Epithelial cell of prostate (primary cell): Measurements from ENCODE around the gene NOXRED1.
"Not testable (repeated sequence)": the region's sequence is repeated elsewhere in the genome, so short reads cannot be mapped to it uniquely, and the experiment has no call there.

Experiments
- DNase-seq: peaks from one replicate; pipeline ENCODE4 v3.0.0-alpha.2; 2011; ENCODE audit warnings: low read depth, low spot score
- H3K27ac ChIP-seq: fragments of 450-650 bp; 2 replicates; pipeline ENCODE4 v1.5.1; 2017; ENCODE audit warnings: mild to moderate bottlenecking

The NOXRED1 gene

GRCh38 chr14:77415403-77416030, 7.8 kb downstream of the NOXRED1 start:
- not testable (repeated sequence) for H3K27ac ChIP-seq, DNase-seq

- no peak for DNase-seq
These were observed 14.2 kb downstream of the NOXRED1 start for GRCh38 chr14:77409131-77409533.

GRCh38 chr14:77407158-77407557, 16.2 kb downstream of the NOXRED1 start:
- H3K27ac ChIP-seq = no peak overlapping the region
- DNase-seq = no peak

More at GRCh38 chr14:77409131-77409533, 14.2 kb downstream of the NOXRED1 start:
- no peak overlapping the region for H3K27ac ChIP-seq

DNA sequence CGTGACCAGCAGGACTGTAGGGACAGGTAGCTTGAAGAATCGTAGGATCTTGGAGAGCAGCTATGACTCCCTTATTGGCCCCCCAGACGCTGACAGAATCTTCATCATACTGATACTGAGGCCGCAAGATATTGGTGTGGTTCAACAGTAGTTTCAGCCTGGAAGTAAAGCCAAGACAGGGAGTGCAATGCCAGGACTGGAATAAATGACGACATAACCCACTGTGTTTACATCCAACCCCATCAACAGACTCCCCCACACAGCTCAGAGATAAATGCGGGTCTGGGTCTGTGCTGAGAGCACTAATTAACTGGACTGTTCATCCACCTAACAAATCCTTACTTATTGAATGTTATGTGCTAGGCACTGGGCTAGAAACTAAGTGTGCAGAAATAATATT, 16.6 kb downstream of the NOXRED1 start:
- no peak for DNase-seq
- no peak overlapping the region for H3K27ac ChIP-seq

DNA sequence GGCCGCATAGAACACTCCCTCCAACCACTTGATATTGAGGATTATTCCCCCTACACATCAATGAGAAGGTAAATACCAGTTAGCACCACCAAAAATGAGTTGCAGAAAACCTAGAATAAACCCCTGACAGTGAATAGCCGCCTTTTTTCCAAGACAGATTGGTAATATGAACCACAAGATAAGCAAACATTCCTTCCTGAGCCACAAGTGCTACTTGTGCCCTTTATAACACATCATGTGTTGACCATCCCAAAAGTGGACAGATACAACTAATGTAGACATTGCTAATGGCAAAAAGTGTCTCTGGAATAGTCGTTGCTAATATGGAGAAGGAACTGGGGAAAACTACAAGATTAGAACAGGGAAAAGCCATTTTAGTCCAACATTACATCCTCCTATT, 17.2 kb downstream of the NOXRED1 start:
- no peak overlapping the region for H3K27ac ChIP-seq
- no peak for DNase-seq

GRCh38 chr14:77403768-77404167, 19.6 kb downstream of the NOXRED1 start:
- no peak overlapping the region for H3K27ac ChIP-seq
- DNase-seq = no peak

- DNase-seq = no peak
- H3K27ac ChIP-seq = no peak overlapping the region
These were observed 23.1 kb downstream of the NOXRED1 start for GRCh38 chr14:77400216-77400615.

GRCh38 chr14:77390188-77390587, 33.1 kb downstream of the NOXRED1 start:
- no peak overlapping the region for H3K27ac ChIP-seq

GRCh38 chr14:77378701-77379100, 44.6 kb downstream of the NOXRED1 start:
- DNase-seq = no peak
- no peak overlapping the region for H3K27ac ChIP-seq

More at GRCh38 chr14:77390188-77390587, 33.1 kb downstream of the NOXRED1 start:
- no peak for DNase-seq

DNA sequence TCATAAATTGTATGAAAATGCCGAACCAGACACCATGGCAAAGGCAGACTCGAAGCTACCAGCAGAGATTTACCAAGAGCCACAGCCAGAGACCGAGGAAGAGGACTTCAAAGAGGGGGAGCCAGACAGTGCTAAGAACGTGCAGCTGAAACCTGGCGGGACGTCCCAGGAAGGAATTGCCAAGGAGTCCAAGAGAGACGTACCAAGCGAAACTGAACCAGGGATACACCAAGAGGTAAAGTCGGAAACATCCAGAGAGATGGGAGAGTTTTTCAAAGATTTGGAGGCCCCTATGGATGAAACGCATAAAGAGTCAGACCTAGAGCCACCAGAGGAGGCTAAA, 45.9 kb downstream of the NOXRED1 start:
- no peak for DNase-seq
- H3K27ac ChIP-seq = peak overlapping the region; percentile 69

- DNase-seq = peak; percentile 26
- peak within 1 kb of the TSS; percentile 69 for H3K27ac ChIP-seq
These were observed 46.4 kb downstream of the NOXRED1 start, which contains the start of the genes SAMD15 and TMED8 for GRCh38 chr14:77376771-77377501. TSS of gene SAMD15 (plus strand) at chr14:77377379. CDS start at chr14:77377419, 40 bp downstream. TSS of gene TMED8 (minus strand) at chr14:77377094. CDS start at chr14:77377053, 41 bp downstream.

DNA sequence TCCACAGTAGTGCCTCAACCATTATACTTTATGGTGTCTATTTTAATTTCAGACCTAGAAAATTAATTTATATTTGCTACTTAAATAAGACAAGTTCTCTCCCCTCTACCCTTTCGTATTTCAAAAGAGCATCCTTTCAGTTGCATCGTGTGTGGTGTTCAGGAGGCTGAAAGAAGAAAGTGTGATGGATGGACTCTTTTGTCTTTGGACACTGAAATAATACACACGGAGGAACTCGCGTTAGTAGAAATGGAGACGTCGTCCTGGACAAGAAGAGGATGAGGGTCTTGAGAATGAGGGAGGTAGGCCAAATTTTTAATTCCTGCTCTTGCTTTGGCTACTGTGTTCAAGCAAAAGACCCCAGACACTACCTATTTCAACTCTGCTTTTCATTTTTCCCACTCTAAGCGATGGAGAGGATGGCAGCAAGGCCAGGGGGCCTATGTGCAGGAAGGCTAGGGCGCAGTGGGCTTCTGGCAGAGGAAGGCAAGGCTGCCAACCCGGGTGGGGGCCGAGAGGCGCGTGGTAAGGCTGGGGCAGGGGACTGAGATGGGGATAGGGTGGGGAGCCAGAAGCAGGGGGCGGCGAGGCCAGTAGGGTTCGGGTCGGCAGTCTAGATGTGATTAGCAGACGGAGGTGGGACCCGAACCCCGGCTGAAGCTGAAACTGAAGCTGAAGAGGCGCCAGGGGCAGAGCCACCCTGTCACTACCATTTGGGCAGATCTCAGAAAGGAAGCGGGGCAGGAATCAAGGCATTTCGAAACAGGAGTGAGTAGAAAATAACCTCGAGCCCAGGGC, 47.2 kb downstream of the NOXRED1 start:
- peak overlapping the region; percentile 69 for H3K27ac ChIP-seq
- no peak for DNase-seq

DNA sequence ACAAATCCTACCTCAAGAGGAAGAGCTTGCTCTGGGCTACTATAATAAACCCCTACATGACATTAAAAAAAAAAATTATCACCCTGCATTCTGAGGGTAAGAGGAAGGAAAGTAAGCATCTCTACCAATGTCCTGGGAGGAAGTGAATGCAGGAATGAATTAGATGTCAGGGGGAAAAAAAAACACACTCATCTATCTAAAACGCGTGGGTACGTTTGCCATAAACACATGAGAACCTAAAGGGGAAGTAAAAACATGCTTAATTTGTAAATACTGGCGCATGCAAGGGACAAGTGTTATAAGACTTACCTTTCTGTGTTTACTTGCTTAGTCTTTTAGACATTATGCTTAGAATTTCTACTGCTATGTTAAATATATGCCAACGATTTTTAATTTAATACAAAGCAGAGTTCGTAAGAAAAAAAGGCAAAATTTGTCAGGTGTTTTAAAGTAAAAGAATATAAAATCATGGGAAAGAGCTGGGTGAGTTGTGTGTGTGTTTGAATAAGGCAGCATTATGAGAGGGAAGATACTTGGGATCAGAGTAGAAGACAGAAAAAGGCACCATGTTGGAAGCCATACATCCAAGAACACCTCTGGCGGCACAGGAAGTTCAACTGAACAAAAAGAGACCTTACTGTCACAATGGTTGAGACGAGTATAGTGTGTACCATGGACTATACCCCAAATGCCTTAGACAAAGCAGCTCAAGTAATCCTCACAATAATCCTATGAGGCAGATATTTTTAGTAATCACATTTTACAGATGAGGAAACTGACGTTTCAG, 48.0 kb downstream of the NOXRED1 start:
- H3K27ac ChIP-seq = no peak overlapping the region
- no peak for DNase-seq

DNA sequence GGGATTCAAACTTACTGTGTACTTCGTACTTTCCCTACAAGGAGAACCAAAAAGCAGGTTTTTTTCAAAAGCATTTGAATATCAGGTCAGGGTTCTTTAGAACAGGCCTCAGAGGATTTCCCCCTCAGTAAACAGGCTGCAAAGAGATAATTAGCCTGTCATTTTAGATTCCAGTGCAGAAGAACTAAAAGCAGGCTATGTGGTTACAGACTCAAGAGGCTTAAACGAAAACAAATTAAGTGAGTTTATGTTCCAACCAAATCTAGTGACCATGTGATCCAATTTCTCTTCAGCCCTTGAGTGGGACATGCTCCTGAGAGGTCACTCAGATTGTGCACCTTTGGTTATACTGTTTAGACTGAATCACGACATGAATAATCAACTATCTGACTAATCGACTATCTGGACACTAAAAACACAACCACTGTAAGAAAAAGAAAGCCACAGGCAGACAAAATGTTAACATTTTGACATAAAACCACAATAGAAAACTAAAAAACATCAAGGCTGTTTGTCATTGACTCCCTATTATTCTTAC, 51.0 kb downstream of the NOXRED1 start:
- no peak overlapping the region for H3K27ac ChIP-seq
- no peak for DNase-seq

GRCh38 chr14:77369285-77369684, 54.0 kb downstream of the NOXRED1 start:
- no peak overlapping the region for H3K27ac ChIP-seq
- no peak for DNase-seq

GRCh38 chr14:77364146-77364545, 59.2 kb downstream of the NOXRED1 start:
- DNase-seq = no peak
- H3K27ac ChIP-seq = no peak overlapping the region

DNA sequence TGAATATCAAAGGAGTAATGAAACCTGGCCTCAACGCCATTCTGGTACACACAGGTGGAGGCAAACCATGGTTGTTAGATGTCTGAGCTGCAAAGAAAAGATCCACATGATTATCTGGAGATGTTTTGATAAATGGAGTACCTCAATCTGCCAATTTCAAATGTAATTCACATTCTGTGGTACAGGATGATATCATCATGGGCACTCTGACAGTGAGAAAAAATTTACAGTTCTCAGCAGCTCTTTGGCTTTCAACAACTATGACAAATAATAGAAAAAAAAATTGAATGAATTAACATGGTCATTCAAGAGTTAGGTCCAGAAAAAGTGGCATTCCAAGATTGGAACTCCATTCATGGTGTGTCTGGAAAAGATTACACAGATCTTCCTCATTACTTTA, 63.7 kb downstream of the NOXRED1 start:
- no peak overlapping the region for H3K27ac ChIP-seq
- no peak for DNase-seq

GRCh38 chr14:77356899-77357298, 66.4 kb downstream of the NOXRED1 start:
- H3K27ac ChIP-seq = no peak overlapping the region
- no peak for DNase-seq

- no peak for DNase-seq
- no peak overlapping the region for H3K27ac ChIP-seq
These were observed 67.5 kb downstream of the NOXRED1 start for GRCh38 chr14:77355811-77356210.
